SK-N-SH treated with all-trans-retinoic acid at 6 μM for 48 hours (cell line): Measurements from ENCODE around the gene GTF2F2.

Experiments
- ARNTL ChIP-seq: fragments of 450-650 bp; formaldehyde crosslinking; IDR thresholded peaks from 2 replicates; pipeline ENCODE4 v1.5.0; 2020; ENCODE audit warnings: low read depth, mild to moderate bottlenecking, moderate library complexity, borderline replicate concordance
- ISL1 ChIP-seq: fragments of 250-450 bp; sonication (Bioruptor Pico); IDR thresholded peaks from 2 replicates; pipeline ENCODE4 v2.1.2; 2022; ENCODE audit warnings: mild to moderate bottlenecking, moderate library complexity
- RARB ChIP-seq: fragments of 250-450 bp; sonication (Bioruptor Pico); IDR thresholded peaks from 2 replicates; pipeline ENCODE4 v1.8.0; 2021; ENCODE audit warnings: mild to moderate bottlenecking, moderate library complexity
- SNAI2 ChIP-seq: fragments of 250-450 bp; sonication (Bioruptor Pico); IDR thresholded peaks from 2 replicates; pipeline ENCODE4 v1.5.0; 2020; ENCODE audit warnings: mild to moderate bottlenecking, moderate library complexity
- ZFP3 ChIP-seq: fragments of 250-450 bp; sonication (Bioruptor Pico); IDR thresholded peaks from 2 replicates; pipeline ENCODE4 v1.5.0; 2020; ENCODE audit warnings: mild to moderate bottlenecking, moderate library complexity
- TF ChIP-seq, protein P1 (sequence below): fragments of 250-450 bp; sonication (Bioruptor Pico); IDR thresholded peaks from 2 replicates; pipeline ENCODE4 v1.5.1; 2020; ENCODE audit warnings: low read depth, mild to moderate bottlenecking, moderate library complexity
- TF ChIP-seq, protein P2 (sequence below): fragments of 250-450 bp; sonication (Bioruptor Pico); IDR thresholded peaks from 2 replicates; pipeline ENCODE4 v1.5.0; 2020; ENCODE audit warnings: mild to moderate bottlenecking, moderate library complexity

DNA sequence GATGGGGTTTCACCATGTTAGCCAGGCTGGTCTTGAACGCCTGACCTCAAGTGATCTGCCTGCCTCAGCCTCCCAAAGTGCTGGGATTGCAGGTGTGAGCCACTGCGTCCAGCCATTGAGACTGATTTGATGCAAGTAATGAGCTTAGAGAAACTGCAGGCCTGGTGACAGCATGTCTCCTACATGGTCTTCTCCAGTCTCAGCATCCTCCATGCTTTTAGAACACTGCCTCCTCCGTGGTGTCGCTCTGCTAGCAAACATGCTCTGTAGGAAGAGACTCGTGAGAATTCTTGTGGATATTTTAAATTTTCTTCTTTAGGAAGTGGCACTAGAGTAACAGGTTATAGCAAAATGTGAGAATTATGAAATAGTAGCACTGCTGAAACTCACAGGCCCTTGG, 183.6 kb downstream of the GTF2F2 start:
- TF ChIP-seq RARB: no peak
- TF ChIP-seq, protein P1, sequence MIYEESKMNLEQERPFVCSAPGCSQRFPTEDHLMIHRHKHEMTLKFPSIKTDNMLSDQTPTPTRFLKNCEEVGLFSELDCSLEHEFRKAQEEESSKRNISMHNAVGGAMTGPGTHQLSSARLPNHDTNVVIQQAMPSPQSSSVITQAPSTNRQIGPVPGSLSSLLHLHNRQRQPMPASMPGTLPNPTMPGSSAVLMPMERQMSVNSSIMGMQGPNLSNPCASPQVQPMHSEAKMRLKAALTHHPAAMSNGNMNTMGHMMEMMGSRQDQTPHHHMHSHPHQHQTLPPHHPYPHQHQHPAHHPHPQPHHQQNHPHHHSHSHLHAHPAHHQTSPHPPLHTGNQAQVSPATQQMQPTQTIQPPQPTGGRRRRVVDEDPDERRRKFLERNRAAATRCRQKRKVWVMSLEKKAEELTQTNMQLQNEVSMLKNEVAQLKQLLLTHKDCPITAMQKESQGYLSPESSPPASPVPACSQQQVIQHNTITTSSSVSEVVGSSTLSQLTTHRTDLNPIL (CRISPR knock-in tag): no peak
- TF ChIP-seq SNAI2 (CRISPR knock-in tag): no peak
- no peak for TF ChIP-seq ZFP3
- TF ChIP-seq ISL1 (CRISPR knock-in tag): no peak
- TF ChIP-seq, protein P2, sequence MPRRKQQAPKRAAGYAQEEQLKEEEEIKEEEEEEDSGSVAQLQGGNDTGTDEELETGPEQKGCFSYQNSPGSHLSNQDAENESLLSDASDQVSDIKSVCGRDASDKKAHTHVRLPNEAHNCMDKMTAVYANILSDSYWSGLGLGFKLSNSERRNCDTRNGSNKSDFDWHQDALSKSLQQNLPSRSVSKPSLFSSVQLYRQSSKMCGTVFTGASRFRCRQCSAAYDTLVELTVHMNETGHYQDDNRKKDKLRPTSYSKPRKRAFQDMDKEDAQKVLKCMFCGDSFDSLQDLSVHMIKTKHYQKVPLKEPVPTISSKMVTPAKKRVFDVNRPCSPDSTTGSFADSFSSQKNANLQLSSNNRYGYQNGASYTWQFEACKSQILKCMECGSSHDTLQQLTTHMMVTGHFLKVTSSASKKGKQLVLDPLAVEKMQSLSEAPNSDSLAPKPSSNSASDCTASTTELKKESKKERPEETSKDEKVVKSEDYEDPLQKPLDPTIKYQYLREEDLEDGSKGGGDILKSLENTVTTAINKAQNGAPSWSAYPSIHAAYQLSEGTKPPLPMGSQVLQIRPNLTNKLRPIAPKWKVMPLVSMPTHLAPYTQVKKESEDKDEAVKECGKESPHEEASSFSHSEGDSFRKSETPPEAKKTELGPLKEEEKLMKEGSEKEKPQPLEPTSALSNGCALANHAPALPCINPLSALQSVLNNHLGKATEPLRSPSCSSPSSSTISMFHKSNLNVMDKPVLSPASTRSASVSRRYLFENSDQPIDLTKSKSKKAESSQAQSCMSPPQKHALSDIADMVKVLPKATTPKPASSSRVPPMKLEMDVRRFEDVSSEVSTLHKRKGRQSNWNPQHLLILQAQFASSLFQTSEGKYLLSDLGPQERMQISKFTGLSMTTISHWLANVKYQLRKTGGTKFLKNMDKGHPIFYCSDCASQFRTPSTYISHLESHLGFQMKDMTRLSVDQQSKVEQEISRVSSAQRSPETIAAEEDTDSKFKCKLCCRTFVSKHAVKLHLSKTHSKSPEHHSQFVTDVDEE (CRISPR knock-in tag): no peak
- TF ChIP-seq ARNTL (CRISPR knock-in tag): no peak
